LNCaP clone FGC (cell line): ENCODE data around the gene CCDC136.

Experiments used
- DNase-seq: peaks from one replicate; pipeline ENCODE4 v3.0.0-alpha.2; 2011; ENCODE audit warnings: low read depth
- H3K4me3 ChIP-seq: 2 replicates; pipeline ENCODE4 v1.5.1; 2011; ENCODE audit warnings: mild to moderate bottlenecking, low read depth, low read length, control low read depth
- TF ChIP-seq, protein P1 (sequence below): IDR thresholded peaks from 2 replicates; pipeline ENCODE4 v1.5.1; 2012; ENCODE audit warnings: mild to moderate bottlenecking; ENCODE audit not compliant: control insufficient read depth, insufficient read depth; ENCODE audit errors: extremely low read depth

Gene CCDC136

GRCh38 chr7:128836729-128837348 lies 45.1 kb downstream of the CCDC136 start:
- no peak overlapping the region for H3K4me3 ChIP-seq
- TF ChIP-seq, protein P1, sequence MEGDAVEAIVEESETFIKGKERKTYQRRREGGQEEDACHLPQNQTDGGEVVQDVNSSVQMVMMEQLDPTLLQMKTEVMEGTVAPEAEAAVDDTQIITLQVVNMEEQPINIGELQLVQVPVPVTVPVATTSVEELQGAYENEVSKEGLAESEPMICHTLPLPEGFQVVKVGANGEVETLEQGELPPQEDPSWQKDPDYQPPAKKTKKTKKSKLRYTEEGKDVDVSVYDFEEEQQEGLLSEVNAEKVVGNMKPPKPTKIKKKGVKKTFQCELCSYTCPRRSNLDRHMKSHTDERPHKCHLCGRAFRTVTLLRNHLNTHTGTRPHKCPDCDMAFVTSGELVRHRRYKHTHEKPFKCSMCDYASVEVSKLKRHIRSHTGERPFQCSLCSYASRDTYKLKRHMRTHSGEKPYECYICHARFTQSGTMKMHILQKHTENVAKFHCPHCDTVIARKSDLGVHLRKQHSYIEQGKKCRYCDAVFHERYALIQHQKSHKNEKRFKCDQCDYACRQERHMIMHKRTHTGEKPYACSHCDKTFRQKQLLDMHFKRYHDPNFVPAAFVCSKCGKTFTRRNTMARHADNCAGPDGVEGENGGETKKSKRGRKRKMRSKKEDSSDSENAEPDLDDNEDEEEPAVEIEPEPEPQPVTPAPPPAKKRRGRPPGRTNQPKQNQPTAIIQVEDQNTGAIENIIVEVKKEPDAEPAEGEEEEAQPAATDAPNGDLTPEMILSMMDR, result no peak
- no peak for DNase-seq

- no peak for DNase-seq
- no peak overlapping the region for H3K4me3 ChIP-seq
- TF ChIP-seq, protein P1, result no peak
Measured at GRCh38 chr7:128837521-128837921, 45.8 kb downstream of the CCDC136 start.

- H3K4me3 ChIP-seq, result no peak overlapping the region
- no peak for DNase-seq
- TF ChIP-seq, protein P1, result no peak
Measured at GRCh38 chr7:128838109-128838779, 46.5 kb downstream of the CCDC136 start.

GRCh38 chr7:128838981-128839731 lies 47.4 kb downstream of the CCDC136 start:
- TF ChIP-seq, protein P1, result no peak
- H3K4me3 ChIP-seq, result no peak overlapping the region
- DNase-seq, result no peak

- H3K4me3 ChIP-seq, result no peak overlapping the region
- no peak for DNase-seq
- TF ChIP-seq, protein P1, result no peak
Measured at GRCh38 chr7:128839751-128840177, 48.0 kb downstream of the CCDC136 start.

DNA sequence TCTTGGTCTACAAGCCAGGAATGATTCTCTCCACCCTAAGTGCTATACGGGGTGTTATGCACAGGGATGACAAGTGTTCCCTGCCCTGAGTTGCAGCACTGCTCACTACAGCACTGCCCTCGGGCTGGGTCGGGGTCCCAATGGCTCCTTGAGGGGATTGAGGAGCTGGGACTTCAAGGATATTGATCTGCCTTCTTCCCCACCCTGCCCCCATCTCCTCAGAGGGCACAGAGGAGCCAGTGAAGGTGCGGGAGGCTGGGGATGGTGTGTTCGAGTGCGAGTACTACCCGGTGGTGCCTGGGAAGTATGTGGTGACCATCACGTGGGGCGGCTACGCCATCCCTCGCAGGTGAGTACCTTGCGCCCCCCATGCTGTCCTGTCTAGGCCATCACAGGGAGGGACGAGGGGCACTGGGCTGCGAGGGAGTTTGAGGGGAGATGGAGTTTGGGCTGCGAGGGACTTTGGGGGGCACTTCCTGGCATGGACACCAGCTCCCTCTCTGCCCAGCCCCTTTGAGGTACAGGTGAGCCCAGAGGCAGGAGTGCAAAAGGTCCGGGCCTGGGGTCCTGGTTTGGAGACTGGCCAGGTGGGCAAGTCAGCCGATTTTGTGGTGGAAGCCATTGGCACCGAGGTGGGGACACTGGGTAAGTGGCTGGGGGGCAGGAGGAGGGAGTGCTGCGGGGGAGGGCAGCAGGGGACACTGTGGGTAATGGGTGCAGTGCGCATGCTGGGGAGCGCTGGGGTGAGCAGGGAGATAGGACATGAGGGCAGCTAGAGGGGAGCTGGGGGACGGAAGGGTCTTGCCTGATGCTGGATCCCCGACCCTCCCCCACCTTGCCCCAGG lies 48.8 kb downstream of the CCDC136 start:
- no peak overlapping the region for H3K4me3 ChIP-seq
- DNase-seq, result no peak
- TF ChIP-seq, protein P1, result no peak
